GM18511 (cell line): ENCODE results near the gene SKAP2.

Source experiments
- ATAC-seq: cut with Tn5 transposase; IDR thresholded peaks from one replicate; pipeline ENCODE4 v1.9.1; 2021; ENCODE audit warnings: mild to moderate bottlenecking, moderate library complexity; ENCODE audit not compliant: unreplicated experiment

SKAP2 gene

DNA sequence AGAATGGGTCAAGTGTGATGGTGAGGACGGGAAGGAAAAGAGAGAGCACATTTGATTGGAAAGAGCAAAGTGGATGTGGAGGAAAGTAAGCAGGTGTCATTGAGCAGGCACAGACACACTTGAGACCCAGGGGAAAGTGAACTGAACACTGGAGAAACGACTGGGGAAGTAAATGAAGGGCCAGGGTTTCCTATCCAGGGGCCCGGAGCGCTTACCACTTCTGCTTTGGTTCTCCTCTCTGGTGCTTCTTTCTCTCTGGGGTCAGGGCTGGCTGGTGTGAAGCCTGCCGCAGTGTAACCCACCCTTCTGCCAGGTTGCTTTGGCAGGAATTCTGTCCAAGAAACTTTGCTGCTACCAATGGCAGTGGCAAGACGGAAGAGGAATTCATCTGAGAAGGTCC lies 219.3 kb downstream of the SKAP2 start:
- ATAC-seq = no peak

DNA sequence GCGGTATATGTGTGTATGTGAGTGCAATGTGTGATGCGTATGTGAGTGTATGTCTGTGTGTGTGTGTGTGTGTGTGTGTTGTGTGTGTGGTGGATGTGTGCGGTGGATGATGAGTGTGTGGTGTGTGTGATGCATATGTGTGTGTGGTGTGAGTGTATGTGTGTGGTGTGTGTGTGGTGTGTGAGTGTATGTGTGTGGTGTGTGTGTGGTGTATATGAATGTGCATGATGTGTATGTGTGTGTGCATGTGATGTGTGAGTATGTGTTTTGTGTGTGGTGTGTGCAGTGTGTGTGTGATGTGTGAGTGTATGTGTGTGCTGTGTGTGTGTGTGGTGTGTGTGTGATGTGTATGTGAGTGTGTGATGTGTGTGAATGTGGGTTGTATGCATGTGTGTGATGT lies 222.0 kb downstream of the SKAP2 start:
- ATAC-seq = no peak

- no peak for ATAC-seq
Measured at GRCh38 chr7:26639695-26640094, 224.7 kb downstream of the SKAP2 start.

GRCh38 chr7:26639111-26639510 lies 225.3 kb downstream of the SKAP2 start:
- ATAC-seq = no peak

DNA sequence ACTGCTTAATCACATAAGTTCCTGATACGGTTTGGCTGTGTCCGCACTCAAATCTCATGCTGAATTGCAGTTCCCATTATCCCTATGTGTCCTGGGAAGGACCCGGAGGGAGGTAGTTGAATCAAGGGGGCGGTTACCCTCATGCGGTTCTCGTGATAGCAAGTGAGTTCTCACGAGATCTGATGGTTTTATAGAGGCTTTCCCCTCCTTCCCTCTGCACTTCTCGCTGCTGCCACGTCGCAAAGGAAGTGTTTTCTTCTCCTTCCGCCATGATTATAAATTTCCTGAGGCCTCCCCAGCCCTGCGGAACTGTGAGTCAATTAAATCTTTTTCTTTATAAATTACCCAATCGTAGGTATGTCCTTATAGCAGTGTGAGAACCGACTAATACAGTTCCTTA lies 226.2 kb downstream of the SKAP2 start:
- no peak for ATAC-seq

DNA sequence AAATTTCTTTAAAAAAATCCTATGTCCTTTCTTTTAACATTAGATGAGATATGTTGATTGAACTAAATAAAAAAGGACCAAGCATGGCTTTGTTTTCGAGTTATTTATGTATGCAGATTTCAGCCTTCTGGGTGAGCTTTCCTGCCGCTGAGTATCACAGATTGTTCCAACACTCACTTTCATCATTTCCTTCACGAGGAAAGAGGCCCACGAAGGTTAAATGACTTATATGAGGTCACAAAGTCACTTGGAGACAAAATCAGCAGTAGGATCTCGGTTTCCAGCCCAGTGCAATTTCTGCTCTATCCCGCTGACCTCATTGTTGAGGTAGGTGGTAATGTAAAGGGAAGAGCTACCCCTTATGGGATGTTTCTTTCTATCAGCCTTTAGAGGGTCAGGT lies 226.8 kb downstream of the SKAP2 start:
- ATAC-seq = no peak

GRCh38 chr7:26636808-26637207 lies 227.6 kb downstream of the SKAP2 start:
- no peak for ATAC-seq

DNA sequence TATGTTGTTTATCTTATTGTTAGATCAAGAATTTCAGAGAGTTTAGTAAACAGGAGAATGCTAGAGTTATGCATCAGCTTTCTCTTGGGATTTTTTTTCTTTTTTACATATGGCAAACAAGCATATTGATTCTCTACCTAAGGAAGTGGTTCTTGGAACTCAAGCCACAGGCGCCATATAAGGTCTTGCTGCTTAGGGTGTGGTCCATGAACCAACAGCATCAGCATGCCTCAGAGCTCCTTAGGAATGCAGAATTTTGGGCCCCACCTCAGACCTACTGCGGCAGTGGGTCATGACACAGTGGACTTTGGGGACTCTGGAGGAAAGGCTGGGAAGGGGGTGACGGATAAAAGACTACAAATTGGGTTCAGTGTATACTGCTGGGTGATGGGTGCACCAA lies 230.8 kb downstream of the SKAP2 start:
- no peak for ATAC-seq

DNA sequence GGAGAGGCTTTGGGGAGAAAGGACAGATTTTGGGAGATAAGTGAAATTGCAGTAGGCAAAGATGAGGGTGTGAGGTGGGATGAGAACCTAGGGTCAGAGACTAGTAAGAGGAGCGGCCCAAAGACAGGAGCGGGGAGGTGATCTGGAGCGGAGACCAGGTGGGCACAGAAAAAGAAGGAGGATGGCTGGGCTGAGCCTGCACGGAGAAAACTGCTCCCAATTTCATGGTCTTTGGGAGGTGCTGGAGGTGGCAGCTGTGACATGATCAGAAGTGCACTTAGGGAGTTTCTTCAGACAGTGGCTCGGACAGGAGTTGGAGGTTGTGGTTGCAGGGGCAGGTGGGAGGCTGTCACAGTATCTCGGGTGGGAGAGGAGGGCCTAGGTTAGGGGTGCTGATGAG lies 232.8 kb downstream of the SKAP2 start:
- ATAC-seq = no peak

DNA sequence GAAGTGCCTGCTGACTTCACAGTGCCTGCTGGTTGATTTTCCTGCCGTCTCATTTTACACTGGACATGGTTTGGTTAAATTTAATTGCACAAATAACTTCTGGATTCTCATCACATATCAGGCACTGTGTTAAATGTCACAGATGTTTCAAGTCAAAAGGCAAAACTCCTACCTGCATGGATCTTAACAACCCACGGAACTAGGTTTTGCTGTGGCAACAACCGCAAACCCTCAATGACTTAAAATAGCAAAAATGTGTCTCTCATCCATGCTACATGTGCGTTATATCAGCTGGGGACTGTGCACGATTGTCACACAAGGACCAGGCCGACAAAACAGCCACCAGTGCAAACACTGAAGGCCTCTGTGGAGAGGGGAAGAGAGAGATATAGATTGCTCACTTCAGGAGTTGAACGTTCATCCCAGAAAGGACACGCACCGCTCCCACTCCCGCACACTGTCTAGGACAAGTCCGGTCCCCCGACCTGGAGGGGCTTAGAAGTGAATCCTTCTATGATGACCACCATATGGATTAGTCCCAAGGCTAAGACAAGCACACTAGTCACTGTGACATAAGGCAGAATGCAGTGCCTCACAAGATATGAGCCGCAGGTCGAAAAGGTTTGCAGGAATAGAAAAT lies 233.3 kb downstream of the SKAP2 start:
- ATAC-seq = no peak

GRCh38 chr7:26630361-26630760 lies 234.0 kb downstream of the SKAP2 start:
- no peak for ATAC-seq

GRCh38 chr7:26629696-26630095 lies 234.7 kb downstream of the SKAP2 start:
- no peak for ATAC-seq

DNA sequence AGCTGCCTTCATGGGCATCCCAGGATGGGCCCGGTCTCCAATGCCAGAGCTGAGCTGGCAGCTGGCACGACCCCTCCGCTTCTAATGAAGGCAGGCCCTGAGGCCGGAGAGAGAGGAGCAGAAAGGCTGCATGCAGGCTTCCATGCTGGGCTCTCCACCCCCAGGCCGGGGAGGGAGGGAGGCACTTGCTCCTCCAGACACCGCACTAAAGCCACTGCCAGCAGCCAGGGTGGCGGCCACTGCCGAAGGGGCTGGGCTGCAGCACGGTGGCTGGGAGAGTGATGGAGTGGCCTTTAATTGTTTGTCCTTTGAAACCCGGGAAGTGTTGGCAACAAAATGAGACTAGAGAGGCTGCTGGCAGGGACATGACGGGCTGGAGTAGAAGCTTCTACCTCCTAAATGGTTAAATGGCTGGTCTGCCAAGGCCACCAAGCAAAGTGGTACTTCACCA lies 236.5 kb downstream of the SKAP2 start:
- no peak for ATAC-seq

DNA sequence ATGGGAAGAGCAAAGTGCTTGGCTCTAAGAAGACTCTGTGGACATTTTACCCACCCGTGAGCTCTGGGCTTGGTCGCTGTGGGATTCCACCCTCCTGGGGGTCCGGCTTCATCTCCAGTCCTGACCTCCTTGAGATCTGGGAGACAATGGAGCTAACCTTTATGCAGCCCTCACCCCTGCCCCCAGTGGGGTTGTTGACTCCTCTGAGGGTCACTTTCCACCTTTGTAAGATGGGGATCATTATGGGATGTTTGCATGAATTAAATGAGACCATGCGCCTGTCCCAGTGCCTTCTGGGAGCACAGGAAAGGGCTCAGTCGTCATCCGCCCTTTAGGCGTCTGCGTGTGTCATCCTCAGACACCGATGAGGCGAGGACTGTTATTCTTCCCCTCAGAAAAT lies 237.2 kb downstream of the SKAP2 start:
- no peak for ATAC-seq

DNA sequence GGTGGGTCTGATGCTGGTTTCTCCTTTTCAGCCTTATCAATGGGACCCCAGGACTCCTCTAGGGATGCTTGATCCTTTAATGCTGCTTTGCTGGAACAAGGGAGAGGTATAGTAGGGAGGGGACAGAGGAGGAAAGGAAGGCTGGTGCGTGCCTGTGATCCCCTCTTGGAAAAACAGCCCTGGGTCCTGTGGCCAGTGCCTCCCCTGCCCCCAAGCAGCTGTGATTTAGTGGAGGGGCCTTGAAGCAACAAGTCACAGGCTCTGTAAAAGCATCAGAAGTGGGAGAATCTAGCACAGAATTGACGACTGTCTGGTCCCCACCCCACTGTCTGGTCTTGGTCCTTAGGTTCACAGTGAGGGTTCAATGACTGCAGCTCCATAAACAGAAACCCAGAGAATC lies 237.7 kb downstream of the SKAP2 start:
- no peak for ATAC-seq

DNA sequence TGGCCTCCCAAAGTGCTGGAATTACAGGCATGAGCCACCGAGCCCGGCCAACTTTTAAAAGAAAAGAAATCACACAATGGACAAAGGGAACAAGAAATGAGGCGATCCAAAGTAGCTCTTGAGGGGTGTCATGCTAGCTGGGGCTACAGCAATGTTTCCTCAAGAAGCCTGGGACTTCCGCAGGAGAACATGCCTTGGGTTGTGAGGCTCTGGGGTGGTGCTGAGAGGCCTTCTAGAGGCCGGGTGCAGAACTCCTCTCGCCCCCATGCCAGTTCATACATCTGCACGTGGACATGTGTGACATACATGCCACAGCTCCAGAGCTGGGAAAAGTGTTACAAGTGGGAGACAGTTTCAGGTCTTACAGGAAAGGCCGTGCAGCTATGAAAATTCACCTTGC lies 238.2 kb downstream of the SKAP2 start:
- no peak for ATAC-seq

DNA sequence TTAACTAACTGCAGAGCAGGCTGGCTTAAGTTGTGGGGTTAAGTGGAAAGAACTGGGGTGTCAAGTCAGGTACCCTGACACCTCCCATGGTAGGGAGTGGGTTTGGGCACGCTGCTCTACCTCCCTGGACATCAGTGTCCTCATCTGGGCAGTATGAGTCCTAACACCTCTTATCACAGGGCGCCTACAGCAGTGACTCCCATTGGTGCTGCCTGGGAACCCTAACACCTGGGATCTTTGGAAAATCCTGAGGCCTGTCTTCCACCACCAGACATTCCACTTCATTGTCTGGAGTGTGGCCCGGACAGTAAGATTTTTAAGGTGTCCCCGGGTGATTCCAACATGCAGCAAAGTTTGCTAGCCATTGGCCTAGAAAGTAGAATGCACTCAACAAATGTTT lies 239.1 kb downstream of the SKAP2 start:
- no peak for ATAC-seq

DNA sequence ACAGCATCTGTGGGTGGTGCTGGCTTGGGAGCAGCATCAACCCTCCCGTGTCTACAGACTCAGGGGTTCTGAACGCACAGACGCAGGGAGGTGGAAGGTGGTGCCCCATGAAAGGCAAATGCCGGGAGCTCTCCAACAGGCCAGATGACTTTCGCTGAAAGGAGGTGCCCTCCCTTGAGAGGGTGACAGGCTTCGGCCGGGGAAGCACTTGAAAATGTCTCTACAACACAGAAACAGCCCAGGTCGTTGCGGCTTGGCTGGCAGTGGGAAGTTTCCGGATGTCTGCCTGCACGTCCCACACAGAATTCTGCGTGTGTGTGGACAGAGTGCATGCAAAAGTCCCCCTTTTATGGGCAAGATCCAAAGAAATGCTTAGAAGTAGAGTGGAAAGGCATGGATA lies 239.6 kb downstream of the SKAP2 start:
- ATAC-seq = no peak

GRCh38 chr7:26624431-26624830 lies 240.0 kb downstream of the SKAP2 start:
- no peak for ATAC-seq

- no peak for ATAC-seq
Measured at GRCh38 chr7:26620352-26620751, 244.0 kb downstream of the SKAP2 start.

- no peak for ATAC-seq
Measured at GRCh38 chr7:26619348-26619984, 244.9 kb downstream of the SKAP2 start.

GRCh38 chr7:26618898-26619297 lies 245.5 kb downstream of the SKAP2 start:
- no peak for ATAC-seq

- ATAC-seq = no peak
Measured at GRCh38 chr7:26618449-26618848, 245.9 kb downstream of the SKAP2 start.
